AG04449 (cell line): ENCODE measurements around the gene UNC13C.

Experiments used
- CTCF ChIA-PET: fragments of 350-600 bp; formaldehyde crosslinking; extraction: SDS; loops from one replicate; lab custom pipeline; 2021; ENCODE audit warnings: antibody characterized with exemption; lab: Yijun Ruan, JAX
- POLR2A ChIA-PET: fragments of 400-600, 350-600 bp; formaldehyde crosslinking; extraction: SDS; loops from one replicate; lab custom pipeline; 2020; ENCODE audit warnings: antibody characterized with exemption, inconsistent platforms; lab: Yijun Ruan, JAX
- DNase-seq: peaks from one replicate; pipeline ENCODE4 v3.0.0-alpha.2; 2010; ENCODE audit warnings: low read depth, low spot score
- H3K4me3 ChIP-seq: 2 replicates; pipeline ENCODE4 v1.5.1; 2011; ENCODE audit warnings: low read depth, mild to moderate bottlenecking, control low read depth, low read length
- CTCF ChIP-seq: IDR thresholded peaks from one replicate; pipeline ENCODE4 v1.5.1; 2011; ENCODE audit warnings: mild to moderate bottlenecking, moderate library complexity, low read length, control low read depth, inconsistent platforms; ENCODE audit not compliant: insufficient read depth; ENCODE audit errors: missing control alignments

UNC13C gene

GRCh38 chr15:54681584-54681983, 703.3 kb downstream of the UNC13C start:
- no peak for TF ChIP-seq CTCF
- no peak overlapping the region for H3K4me3 ChIP-seq
- CTCF ChIA-PET, result no interaction called here
- POLR2A ChIA-PET, result no interaction called here
- DNase-seq, result no peak
